SK-N-DZ (cell line): ENCODE data around the gene LMNA.

Source experiments
- DNase-seq: peaks from one replicate; pipeline ENCODE4 v3.0.0-alpha.2; 2015; ENCODE audit warnings: low spot score

LMNA gene

DNA sequence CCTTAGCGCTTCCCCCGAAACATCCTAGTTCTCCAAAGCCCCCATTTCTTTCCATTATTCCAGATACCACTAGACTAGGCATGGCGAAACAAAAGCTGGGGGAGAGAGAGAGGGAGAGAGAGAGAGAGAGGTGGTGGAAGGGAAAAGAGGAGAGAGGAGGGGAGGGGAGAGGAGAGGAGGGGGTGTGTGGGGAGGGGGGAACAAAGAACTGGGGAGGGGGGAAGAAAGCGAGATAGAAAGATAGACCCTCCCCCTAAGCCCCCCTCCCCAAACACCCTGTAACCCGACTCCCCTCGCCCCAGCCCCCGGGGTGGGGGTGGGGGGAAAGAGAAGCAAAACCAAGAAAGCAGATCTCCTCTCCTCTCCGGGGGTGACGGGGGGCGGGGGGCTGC is 32.6 kb upstream of the LMNA start:
- DNase-seq: no peak

DNA sequence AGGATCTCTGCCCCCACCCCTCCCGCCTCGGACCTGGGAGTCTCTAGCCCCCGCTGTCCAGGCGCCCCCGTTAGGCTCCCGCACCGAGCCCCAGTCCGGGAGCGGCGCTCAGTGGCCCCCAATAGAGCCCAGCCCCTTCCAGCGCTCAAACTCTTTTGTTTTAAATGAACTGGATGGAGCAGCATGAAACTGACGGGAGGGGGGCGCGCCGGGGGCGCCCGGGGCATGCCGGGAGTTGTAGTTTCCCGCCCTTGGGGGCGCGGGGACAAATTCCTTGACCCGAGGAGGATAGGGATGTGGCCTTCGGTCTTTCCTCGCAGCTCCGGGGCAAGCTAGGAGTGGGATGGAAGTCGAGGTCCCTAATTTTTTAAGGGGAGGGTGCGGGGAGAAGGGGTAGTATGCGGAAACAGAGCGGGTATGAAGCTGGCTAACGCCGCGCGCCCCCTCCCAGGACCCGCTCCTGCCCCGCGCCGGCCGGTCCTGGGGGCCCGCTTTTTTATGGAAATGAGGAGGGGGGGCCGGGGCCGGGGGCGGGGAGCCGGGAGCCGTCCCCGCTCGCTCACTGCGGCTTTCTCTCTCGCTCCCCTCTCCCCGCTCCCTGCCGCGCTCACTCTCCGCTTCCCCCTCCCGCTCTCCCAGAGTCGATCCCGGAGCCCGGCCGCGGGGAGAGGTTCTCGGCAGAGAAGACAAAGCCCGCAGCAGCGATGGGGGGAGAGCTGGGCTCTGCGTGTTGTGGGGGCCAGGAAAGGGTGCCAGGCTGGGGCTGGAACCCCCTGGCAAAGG is 32.0 kb upstream of the LMNA start, which contains the start of gene MEX3A:
TSS of gene MEX3A (minus strand) at position 157 of the 783 bp plus-strand sequence. CDS start 467 bp downstream, outside the sequence.
- peak; percentile 95 for DNase-seq

DNA sequence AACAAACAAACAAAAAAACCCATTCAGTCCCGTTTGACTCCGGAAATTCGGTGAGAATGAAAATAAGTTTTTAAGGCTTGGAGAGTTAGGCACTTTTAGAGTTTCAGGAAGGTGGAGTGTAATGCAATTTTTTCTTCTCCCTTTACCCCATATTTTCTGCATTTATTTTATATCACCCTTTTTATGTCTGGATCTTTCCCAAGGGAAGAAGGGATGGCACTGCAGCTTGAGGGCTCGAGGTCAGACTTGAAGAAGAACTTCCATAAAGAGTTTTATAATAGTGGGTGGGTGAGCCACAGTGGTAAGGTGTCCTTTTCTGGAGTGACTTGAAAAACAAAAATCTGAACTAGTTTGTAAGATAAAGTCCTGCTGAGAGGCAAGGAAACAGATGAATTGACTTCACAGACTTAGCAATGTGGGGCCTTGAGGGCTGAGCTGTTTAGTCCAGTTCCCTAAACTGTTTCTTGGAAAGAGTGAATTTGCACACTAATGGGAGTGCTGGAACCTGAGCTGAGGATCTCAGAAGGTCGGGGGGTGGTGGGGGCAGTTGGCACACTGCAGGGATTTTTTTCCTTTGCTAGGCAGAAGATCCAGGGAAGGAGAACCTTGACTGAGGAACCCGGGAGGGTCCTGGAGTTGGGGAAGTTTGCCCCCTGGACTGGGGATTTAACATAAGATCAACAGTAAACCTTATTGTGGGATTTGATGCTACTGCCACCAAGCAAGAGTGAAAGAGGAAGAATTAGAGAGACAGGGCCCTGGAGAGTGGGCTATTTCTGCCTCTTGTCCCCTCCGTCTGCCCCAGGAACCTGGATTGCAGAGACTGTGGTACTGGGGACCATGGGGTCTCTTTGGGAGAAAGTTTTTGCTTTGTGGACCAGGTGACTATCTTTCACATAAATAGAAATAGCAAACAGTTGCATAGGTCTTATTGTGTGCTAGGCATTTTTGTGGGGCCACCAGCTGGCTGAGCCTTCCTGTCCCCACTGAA is 30.4 kb upstream of the LMNA start:
- DNase-seq: no peak

DNA sequence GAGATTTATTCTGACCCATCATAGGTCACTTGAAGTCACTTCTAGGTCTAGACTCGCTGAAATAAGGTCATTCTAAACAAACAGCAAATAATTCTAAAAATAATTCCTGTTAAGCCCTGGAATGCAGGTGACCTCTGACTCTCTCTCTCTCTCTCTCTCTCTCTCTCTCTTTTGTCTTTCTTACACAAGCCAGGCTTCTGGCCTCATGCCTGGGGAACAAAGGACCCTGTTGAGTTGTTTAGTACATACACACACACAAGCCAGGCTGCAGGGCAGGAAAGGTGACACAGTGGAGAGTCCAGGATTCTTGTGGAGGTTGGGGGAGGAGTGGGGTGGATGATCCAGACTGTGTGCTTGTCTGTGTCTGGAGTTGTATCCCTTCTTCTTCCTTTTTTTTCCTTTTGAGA is 28.3 kb upstream of the LMNA start:
- no peak for DNase-seq

DNA sequence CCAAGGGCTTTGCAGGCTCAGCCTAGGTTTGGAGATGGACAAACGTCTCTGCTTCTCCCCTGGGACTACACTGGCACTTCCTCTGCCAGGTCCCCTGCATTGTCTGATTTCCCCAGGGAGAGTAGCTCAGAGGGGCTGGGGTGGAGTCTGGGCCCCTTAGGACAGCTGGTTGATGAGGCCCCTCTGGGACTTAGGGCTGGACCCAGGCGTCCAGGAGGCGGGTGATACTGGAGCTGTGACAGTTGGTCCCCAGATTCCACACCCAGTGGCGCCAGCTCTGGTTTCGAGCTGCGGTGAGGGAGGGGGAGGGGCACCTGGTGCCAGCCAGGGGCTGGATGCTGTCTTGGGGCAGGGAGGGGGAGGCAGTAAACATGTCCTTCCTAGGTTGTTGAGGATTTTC is 24.8 kb upstream of the LMNA start:
- DNase-seq: no peak

DNA sequence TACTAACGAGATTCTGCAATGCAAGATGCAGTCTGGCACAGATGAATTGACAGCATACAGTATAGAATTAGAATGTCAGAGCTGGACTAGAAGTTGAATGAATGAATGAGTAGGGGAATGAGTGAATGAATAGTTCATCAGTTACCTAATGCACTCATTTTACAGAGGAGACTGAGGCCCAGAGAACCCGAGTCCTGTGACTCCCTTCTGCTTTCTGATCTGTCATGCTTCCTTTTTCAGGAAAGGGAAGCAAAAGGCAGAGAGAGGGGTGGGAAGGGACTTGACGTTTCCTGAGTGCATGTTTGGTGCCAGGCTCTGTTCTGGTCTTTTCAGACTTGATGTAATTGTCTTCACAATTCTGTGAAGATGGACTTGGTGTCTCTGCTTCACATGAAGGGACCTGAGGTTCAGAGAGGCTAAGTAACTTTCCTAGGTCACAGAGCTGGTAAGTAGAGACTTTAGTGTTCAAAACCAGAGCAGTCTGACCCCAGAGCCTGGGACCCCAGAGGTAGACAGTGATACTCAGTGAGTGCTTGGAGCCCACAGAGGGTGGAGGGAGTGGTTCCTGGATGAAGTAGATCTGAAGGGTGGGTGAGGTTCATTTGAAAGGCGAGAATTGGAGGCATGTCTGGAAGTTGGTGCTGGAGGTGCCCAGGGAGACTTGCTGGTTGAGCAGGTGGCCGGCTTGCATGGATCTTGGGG is 24.2 kb upstream of the LMNA start:
- DNase-seq: no peak

DNA sequence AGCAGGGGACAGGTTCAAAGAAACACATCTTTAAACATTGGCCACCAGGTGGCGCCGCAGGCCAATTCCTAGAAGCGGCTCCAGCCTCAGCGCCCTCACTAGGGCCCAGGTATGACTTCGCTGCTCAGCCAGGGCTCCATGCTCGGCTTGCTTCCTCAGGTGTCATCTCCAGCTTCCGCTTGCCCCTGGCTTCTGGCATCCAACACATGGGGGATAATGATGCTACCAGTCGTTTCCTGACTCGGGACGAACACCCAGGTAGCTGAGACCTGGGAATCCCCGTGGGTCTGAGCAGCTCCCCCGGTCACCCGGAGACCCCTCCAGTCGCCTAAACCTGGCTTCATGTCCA is 23.7 kb upstream of the LMNA start:
- DNase-seq: peak; percentile 84

DNA sequence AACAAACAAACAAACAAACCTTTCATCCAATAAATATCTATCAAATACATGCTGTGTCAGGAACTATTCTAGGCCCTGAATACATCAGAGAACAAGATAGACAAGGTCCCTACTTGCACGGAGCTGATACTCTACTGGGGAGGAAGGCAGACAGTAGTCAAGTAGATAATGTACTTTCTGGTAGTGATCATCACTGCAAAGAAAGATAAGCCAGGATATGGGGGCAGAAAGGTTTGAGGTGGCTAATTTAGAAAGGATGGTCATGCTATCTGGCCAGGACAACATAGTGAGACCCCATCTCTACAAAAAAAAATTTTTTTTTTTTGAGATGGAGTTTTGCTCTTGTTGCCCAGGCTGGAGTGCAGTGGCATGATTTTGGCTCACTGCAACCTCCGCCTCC is 22.9 kb upstream of the LMNA start:
- DNase-seq: no peak

DNA sequence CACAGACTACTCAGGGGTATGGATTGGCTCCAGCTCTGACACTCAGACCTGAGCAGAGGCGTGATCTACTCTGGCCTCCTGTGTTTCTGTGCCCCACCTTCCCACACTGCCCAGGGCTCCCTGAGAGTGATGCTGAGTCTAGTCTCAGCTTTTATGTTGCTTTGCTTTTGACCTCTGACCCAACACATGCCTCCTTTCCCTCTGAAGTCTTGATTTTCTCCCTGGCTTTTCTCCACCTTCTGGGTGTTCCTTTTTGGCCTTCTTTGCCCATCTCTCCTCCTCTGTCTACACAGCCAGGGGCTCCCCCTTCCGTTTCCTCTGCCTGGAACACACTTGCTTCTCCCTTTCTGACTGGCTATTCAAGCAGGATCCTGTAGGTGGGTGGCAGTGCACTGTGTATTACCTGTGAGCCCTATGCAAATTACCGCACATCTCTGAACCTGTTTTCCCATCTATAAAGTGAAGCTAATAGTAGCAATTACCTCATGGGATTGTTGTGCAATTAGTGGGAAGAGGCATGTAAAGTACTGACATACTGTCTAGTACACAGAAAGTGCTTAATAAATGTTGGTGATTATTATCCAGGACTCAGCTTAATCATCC is 18.5 kb upstream of the LMNA start:
- no peak for DNase-seq

DNA sequence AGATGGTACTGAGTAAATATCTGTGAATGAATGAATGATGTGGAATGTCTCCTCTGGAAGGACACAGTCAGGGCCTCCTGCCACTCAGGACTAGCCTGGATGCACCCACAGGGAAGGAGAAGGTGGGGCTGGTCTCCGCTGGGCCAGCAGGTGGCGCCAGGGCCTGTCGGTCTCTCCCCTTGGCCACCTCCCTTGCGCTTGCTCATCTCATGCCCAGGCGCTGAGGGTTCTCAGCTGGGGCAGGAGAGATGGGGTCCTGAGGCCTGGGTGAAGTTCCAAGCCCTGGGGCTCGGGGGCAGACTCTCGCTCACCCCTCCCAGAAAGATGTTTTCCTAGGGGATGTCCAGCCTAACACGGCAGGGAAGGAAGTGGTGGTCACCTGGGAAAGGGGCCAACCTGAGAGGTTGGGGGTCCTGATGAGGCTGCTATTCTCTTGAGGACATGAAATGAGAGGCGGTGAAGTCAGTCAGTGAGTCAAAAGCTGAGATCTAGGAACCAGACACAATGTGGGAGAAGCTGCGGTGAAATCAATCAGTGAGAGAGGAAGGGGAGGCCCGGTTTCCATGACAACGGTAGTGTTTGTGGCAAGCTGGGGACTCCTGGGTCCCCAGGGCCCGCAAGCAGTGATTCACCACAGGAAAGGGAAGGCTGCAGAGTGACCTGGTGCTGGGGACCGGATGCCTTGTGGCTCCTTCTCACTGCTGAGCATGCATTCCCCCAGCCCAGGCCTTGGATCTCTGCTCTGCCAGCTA is 17.7 kb upstream of the LMNA start:
- peak; percentile 74 for DNase-seq

DNA sequence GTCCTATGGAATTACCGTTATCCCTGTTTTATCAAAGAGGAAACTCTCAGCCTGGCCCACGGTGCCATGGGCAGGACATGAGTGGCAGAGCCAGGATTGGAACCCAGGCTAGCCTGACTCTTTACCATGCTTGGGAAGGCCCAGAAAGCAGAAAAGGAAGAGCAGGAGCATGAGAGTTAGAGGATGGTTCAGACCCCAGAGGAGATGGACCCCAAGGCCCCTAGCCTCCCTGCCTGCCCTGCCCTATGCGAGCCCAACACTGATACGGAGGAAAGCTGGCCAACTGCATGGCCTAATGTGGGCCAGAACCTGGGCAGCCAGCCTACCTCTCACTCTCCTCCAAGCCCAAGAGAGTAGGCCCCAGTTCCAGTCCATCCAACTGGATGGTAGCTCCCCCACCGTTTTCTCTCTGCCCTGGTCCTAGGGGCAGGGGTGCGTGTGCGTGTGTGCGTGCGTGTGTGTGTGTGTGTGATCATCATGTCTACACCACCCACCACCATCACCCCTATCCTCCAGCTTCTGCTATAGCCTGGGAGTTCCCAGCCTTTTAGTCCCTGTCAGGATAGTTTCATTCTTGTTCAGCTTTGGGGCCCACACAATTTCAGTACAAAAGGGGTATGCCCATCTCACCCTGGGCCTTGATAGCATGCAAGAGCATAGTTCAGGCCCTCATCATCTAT is 16.9 kb upstream of the LMNA start:
- DNase-seq: no peak

DNA sequence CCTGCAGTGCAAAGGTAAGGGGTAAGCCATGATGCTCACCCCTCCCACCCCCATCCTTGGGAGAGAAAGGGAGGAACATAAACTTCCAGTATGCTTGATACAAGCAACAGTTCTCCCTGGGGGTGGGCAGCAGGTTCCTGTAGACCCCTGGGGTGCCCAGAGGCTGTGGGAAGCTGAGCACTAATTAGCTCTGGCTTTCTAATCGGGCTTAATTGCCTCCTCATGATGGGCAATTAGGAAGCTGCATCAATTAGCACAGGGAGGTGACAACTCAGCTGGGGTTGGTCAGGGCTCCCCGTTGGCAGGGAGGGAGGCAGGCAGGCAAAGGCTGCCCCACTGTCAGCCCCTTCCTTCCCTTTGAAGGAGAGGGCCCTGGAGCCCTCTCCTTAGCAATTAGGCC is 15.7 kb upstream of the LMNA start:
- no peak for DNase-seq

DNA sequence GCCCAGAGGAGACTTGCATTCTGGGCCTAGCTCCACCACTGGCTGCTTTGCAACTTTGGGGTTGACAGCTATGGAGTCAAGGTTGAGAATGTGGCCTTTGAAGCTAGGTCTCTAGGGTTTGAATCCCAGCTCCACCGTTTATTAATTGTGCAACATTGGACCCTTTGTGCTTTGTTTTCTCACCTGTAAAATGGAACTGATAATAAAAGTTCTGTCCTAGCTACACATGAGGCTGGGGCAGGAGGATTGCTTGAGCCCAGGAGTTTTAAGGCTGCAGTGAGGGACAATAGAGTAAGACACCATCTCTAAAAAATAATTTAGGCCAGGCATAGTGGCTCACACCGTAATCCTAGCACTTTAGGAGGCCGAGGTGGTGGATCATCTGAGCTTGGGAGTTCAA is 15.2 kb upstream of the LMNA start:
- DNase-seq: no peak

DNA sequence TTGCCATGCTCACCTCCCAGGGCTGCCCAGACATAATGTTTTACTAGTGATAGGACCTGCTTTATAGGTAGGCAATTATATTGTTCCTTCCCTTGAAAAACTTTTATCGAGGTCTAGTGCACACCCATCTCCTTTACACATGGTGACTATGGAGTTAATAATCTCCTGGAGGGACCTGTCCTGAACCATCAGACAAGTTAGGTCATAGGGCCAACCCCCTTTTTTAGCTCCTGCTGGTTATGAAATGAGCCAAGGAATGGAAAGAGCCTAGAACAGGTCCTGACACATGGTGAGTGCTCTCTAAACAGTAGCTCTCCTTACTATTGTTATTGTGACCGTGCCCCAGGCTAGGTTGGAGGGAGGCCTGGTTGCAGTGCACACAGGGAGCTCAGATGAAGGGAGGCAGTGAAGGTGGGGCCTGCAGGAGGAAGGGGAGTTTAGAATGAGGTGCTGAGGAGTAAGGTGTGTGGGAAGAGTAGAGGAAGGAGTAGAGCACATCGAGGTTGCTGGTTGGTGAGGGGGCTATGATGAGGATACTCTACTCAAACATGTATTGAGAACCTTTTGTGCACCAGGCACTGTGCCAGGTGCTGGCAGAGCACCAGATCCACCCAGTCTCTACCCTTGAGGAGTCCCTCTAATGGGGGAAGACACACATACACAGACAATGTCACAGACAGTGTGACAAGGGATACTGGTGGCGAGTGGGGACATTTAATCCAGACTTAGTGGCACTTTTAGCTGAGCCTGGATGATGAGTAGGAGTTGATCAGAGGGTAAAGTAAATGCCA is 14.1 kb upstream of the LMNA start:
- no peak for DNase-seq

DNA sequence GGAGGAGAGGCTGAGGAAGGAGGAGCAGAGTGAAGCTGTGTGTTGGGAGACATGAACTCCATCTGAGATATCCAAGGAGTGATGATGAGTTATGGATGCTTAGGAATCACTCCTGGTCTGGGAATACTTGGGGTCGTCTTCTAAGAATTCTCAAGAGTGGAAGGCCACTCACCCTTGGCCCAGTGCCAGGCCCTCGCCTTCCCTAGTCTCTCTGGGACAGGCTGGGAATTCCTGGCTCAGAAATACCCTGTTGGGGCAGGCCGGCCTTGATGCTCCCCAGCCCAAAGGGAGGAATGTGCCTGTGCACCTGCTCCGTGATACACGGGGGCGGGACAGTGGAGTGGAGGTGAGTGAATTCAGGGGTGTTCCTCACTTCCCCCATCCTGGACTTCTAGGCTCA is 12.6 kb upstream of the LMNA start:
- DNase-seq: no peak

DNA sequence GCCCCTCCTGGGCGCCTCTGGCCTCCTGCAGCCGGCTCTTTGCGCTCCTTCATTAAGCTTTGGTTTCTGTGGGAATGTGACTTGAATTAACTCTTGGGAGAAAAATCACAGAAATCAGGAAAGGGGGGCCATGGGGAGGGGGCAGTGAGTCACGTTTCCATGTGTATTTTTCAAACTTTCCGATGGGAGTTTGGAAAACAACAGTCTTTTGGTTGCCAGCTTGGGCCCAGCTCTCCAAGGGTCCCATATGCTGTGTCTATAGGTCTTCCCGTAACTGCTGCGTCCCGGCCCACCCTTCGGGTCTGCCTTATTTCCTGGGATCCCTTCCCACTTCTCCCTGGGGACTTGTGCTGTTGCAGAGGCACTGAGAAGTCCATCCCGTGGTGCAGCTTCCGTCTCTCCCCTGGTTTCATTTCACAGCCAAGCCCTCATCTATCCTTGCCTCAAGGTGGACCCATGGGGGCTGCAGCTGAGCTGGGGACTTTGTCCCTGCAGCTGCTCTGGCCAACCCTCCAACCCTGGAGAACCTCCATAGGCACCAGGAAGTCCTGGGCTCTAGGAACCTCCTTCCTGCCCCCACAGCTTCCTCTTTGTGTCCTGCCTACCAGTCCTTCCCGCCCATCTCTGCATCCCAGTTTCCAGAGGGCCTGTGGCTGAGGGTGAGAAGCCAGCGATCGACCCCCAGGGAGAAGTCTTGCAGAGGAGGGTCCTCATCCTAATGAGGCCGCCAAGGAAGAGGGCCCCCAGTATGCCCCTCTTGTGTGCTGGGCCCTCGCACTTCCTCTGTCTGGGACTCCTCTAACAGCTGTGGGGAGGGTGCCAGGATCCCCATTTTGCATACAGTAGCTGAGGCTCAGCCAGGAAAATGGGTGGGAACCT is 11.6 kb upstream of the LMNA start:
- no peak for DNase-seq

DNA sequence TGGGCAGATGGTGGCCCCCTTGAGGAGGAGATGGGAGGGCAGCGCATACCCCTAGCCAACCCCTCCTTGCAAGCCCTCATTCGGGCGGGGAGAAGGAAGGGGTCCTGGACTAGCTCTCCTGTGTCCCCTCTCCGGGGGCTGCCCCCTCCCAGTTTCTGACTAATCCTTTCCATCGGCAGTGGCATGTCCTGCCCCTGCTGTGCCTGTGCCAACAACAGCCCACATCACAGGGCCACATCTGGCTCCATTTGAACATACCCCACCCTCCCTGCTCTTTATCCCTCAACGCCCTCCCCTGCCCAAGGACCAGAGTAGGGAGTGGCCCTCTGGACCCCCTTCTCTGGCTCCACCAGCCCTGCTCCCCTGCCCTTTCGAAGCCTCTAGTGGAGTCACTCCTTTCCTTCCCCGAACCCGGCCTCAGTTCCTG is 11.0 kb upstream of the LMNA start:
- no peak for DNase-seq

DNA sequence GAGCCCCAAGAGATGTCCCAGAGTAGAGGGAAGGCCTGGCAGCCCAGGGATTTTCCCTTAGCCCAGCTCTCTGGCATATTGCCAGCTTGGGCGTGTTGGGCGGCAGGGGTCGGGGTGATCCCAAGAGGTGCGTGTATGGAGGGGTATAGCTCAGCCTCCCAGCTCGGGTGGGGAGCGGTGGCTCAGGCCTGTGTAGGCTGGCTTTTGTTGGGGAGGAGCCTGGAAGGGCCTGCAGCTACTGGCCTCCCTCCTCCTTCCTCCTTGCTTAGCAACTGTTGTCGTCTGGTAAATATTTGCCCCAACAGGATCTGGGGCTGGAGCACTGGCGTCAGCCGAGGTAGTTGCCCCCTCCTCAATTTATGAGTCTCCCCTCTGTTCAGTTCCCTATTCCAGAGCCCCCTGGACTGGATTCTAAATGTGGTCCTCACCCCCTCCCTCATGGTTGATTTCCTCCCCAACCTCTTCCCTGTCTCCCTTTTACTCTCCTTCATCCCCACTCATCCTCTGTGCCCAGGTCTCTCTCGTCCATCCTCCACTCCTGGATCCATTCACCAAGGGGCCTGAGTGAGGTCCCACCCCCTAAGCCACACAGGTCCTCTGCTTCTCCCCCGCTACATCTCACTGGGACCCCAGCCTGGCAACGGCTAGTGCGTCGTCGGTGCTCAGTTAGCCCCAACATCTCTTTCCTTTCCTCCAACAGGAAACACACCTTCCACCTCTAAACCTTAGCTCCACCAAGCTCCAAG is 10.3 kb upstream of the LMNA start:
- DNase-seq: no peak
